ENCODE results near the gene ATP4B. TPM values are rescaled to one million over a fixed set of nuclear protein-coding genes. Genes with fewer than 3 reads are reported as not detected.

Gene ATP4B
- total RNA-seq, 1 donor = not detected

- no peak overlapping the region for H3K4me3 ChIP-seq (ENCODE audit: low read depth, low read length)
- DNase-seq (ENCODE audit: low read depth) = no peak
- no peak for TF ChIP-seq CTCF (IDR thresholded peaks at IDR 0.05; ENCODE audit: insufficient read depth, low read length)
Measured at GRCh38 chr13:113607889-113608635, 49.9 kb downstream of the ATP4B start.

GRCh38 chr13:113607056-113607888 is 50.7 kb downstream of the ATP4B start:
- TF ChIP-seq CTCF (IDR thresholded peaks at IDR 0.05; ENCODE audit: insufficient read depth, low read length) = no peak
- no peak overlapping the region for H3K4me3 ChIP-seq (ENCODE audit: low read depth, low read length)
- DNase-seq (ENCODE audit: low read depth) = no peak

- no peak for TF ChIP-seq CTCF (IDR thresholded peaks at IDR 0.05; ENCODE audit: insufficient read depth, low read length)
- no peak for DNase-seq (ENCODE audit: low read depth)
- no peak overlapping the region for H3K4me3 ChIP-seq (ENCODE audit: low read depth, low read length)
Measured at GRCh38 chr13:113605866-113606438, 52.0 kb downstream of the ATP4B start.

- no peak for DNase-seq (ENCODE audit: low read depth)
- no peak overlapping the region for H3K4me3 ChIP-seq (ENCODE audit: low read depth, low read length)
- no peak for TF ChIP-seq CTCF (IDR thresholded peaks at IDR 0.05; ENCODE audit: insufficient read depth, low read length)
Measured at GRCh38 chr13:113605461-113605860, 52.5 kb downstream of the ATP4B start.

GRCh38 chr13:113604186-113604585 is 53.8 kb downstream of the ATP4B start:
- no peak for TF ChIP-seq CTCF (IDR thresholded peaks at IDR 0.05; ENCODE audit: insufficient read depth, low read length)
- H3K4me3 ChIP-seq (ENCODE audit: low read depth, low read length) = no peak overlapping the region
- DNase-seq (ENCODE audit: low read depth) = no peak

- TF ChIP-seq CTCF (IDR thresholded peaks at IDR 0.05; ENCODE audit: insufficient read depth, low read length) = no peak
- DNase-seq (ENCODE audit: low read depth) = no peak
- H3K4me3 ChIP-seq (ENCODE audit: low read depth, low read length) = no peak overlapping the region
Measured at GRCh38 chr13:113603116-113603710, 54.8 kb downstream of the ATP4B start.

Data from fibroblast of the aortic adventitia (primary cell).